SK-N-SH (cell line): ENCODE data around the gene FADD.

Experiments
- CTCF ChIP-seq: fragments of 200-600 bp; sonication (generic); IDR thresholded peaks from 2 replicates; pipeline ENCODE4 v1.6.1; 2017; ENCODE audit warnings: antibody characterized with exemption, mild to moderate bottlenecking, moderate library complexity
- EP300 ChIP-seq, 2 experiments: IDR thresholded peaks; 2 replicates each; pipeline versions ENCODE4 v1.4.0 to v1.6.1; 2012; ENCODE audit warnings: borderline replicate concordance in 1 of 2, low read depth in 1 of 2, low read length in 1 of 2
- EZH2phosphoT487 ChIP-seq: fragments of 200-600 bp; sonication (generic); IDR thresholded peaks from 2 replicates; pipeline ENCODE4 v1.6.1; 2017; ENCODE audit warnings: low read depth, mixed run types, mild to moderate bottlenecking, antibody characterized with exemption, moderate library complexity, borderline replicate concordance
- GATA2 ChIP-seq: sonication (generic); formaldehyde crosslinking; IDR thresholded peaks from 2 replicates; pipeline ENCODE4 v1.5.0; 2020; ENCODE audit warnings: mild to moderate bottlenecking, missing genetic modification reagents
- JUND ChIP-seq: IDR thresholded peaks from 2 replicates; pipeline ENCODE4 v1.4.0; 2012
- NRF1 ChIP-seq: IDR thresholded peaks from 2 replicates; pipeline ENCODE4 v1.6.1; 2012; ENCODE audit warnings: low read depth, mild to moderate bottlenecking, low read length
- POLR2AphosphoS5 ChIP-seq: IDR thresholded peaks from 2 replicates; pipeline ENCODE4 v1.6.1; 2012; ENCODE audit warnings: low read depth, low read length
- RXRA ChIP-seq: IDR thresholded peaks from 2 replicates; pipeline ENCODE4 v1.4.0; 2012; ENCODE audit warnings: low read depth, mild to moderate bottlenecking, borderline replicate concordance
- TCF12 ChIP-seq: IDR thresholded peaks from 2 replicates; pipeline ENCODE4 v1.4.0; 2012
- TF ChIP-seq, protein P1 (sequence below): IDR thresholded peaks from 2 replicates; pipeline ENCODE4 v1.4.0; 2012; ENCODE audit warnings: low read depth

DNA sequence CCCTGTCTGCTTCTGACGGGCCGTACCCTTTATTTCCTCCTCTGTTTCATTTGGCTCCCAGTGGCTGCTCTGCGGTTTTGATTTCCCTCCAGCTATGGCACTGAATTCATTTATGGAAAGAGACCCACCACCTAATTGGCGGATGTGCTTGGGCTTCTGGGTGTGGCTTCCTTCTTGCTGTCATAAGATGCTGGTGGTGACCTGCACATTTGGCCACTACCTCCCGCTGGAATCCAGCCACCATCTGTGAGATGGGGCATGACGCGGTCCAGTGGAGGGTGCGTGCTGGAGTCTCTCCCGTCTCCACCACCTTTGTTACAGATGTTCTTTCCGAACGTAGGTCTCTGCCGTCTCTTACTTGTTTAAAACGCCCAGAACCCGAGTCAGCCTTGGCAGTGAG is 47.7 kb upstream of the FADD start:
- TF ChIP-seq, protein P1, sequence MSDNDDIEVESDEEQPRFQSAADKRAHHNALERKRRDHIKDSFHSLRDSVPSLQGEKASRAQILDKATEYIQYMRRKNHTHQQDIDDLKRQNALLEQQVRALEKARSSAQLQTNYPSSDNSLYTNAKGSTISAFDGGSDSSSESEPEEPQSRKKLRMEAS: no peak
- no peak for TF ChIP-seq CTCF
- TF ChIP-seq JUND: no peak
- no peak for TF ChIP-seq GATA2 (CRISPR knock-in tag)
- no peak for TF ChIP-seq EP300 (IDR thresholded peaks at IDR 0.05; ENCODE audit: borderline replicate concordance in 1 of 2, low read depth in 1 of 2, low read length in 1 of 2)
- no peak for TF ChIP-seq RXRA
- no peak for TF ChIP-seq EZH2phosphoT487
- TF ChIP-seq POLR2AphosphoS5: no peak
- no peak for TF ChIP-seq NRF1
- no peak for TF ChIP-seq TCF12
